ENCODE data around the gene ADAMTSL3. TPM values are rescaled to one million over a fixed set of nuclear protein-coding genes. Genes with fewer than 3 reads are reported as not detected.

The ADAMTSL3 gene
- total RNA-seq, 1 donor from 2014 or later = not detected

DNA sequence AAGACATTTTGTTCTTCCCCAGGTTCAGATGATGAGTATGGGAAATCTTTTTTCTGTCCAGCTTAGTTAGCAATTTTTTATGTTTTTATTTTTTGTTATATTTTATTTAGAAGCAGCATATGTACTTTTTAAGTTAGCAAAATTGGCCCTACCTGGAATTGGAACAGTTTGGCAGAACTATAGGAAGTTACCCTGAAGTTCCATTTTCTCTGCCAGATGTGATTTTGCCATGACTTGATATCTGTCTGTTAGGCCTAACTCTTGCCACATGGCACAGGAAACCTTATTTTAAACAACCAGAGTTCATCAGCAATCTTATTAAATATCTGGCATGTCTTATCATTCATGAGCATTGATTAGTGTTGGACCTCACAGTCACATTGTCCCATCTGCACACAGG, 67.1 kb downstream of the ADAMTSL3 start:
- Mint-ChIP-seq H3K9me3 (no peaks in the 10 kb centered on the region), H3K27me3 (ENCODE audit: insufficient read depth) (peaks cover 7% of the 10 kb centered on the region), H3K27ac (no peak overlapping the region), H3K4me1 (ENCODE audit: low read depth) (no peaks in the 10 kb centered on the region), H3K36me3 (ENCODE audit: low read depth) (no peaks in the 10 kb centered on the region), H3K4me3 (no peak overlapping the region)
- DNase-seq (ENCODE audit: low spot score) = no peak
- intact Hi-C loops (cut with micrococcal nuclease) = no loop called here

DNA sequence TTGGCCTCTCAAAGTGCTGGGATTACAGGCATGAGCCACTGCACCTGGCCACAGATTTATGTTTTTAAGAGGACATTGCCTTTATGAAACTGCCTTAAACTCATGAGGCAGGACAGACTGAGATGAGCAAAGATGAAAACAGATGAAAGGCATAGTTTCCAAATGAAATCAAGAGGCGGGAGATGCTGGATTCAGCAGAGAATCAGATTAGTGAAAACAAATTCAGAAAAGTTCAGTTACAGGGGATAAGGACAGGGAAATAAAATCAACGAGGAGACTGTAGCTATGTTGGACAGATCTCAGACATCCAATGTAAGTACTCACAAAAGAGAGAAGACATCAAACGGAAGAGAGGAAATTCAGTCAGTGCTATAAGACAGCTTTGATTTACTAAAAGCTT, 68.1 kb downstream of the ADAMTSL3 start:
- H3K27me3 Mint-ChIP-seq (ENCODE audit: insufficient read depth) = peaks cover 7% of the 10 kb centered on the region
- no peaks in the 10 kb centered on the region for H3K4me1 Mint-ChIP-seq (ENCODE audit: low read depth)
- no peak overlapping the region for H3K27ac Mint-ChIP-seq
- H3K4me3 Mint-ChIP-seq = no peak overlapping the region
- intact Hi-C loops (cut with micrococcal nuclease) = no loop called here
- H3K9me3 Mint-ChIP-seq = no peaks in the 10 kb centered on the region
- no peaks in the 10 kb centered on the region for H3K36me3 Mint-ChIP-seq (ENCODE audit: low read depth)
- DNase-seq (ENCODE audit: low spot score) = no peak

DNA sequence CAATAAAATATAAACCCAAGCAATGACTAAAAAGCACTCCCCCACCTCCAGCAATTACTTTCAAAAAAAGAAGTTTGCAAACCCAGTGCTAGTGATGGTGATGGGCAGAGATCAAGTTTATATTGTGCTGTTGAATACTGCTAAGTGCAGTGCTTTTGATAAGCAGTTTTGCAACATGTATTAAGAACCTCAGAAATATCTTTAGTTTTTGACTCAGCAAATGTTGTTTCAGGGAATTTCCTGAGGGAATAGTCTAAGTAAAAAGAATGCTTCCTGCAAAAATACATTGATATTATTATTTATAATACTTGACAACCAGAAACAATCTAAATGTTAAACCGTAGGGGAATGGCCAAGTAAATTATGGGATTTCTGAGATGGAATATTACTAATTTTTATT, 69.3 kb downstream of the ADAMTSL3 start:
- Mint-ChIP-seq H3K9me3 (no peaks in the 10 kb centered on the region), H3K27ac (no peak overlapping the region), H3K27me3 (ENCODE audit: insufficient read depth) (peaks cover 2% of the 10 kb centered on the region), H3K4me3 (no peak overlapping the region), H3K36me3 (ENCODE audit: low read depth) (no peaks in the 10 kb centered on the region), H3K4me1 (ENCODE audit: low read depth) (no peaks in the 10 kb centered on the region)
- DNase-seq (ENCODE audit: low spot score) = no peak
- intact Hi-C loops (cut with micrococcal nuclease) = no loop called here

DNA sequence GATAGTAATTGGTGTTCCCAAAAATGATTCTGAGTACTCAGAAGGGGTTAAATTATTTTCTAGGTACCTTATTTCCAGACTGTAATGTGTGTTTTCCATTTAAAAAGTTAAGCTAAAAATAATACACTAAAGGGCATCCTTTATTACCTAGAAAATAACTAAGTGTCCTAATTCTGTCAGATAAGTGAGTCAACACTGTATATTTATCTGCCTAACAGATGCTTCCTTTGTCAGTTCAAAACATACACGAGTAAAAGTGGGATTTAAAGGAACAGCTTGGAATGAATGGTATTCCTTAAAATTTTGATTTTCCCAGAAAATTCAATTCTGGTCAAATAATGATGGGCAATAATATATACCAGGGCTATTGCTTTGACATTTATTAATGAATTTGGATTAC, 78.3 kb downstream of the ADAMTSL3 start:
- Mint-ChIP-seq H3K27me3 (ENCODE audit: insufficient read depth) (peaks cover 10% of the 10 kb centered on the region), H3K36me3 (ENCODE audit: low read depth) (no peaks in the 10 kb centered on the region), H3K27ac (no peak overlapping the region), H3K9me3 (no peaks in the 10 kb centered on the region), H3K4me1 (ENCODE audit: low read depth) (no peaks in the 10 kb centered on the region), H3K4me3 (no peak overlapping the region)
- intact Hi-C loops (cut with micrococcal nuclease) = no loop called here
- no peak for DNase-seq (ENCODE audit: low spot score)

DNA sequence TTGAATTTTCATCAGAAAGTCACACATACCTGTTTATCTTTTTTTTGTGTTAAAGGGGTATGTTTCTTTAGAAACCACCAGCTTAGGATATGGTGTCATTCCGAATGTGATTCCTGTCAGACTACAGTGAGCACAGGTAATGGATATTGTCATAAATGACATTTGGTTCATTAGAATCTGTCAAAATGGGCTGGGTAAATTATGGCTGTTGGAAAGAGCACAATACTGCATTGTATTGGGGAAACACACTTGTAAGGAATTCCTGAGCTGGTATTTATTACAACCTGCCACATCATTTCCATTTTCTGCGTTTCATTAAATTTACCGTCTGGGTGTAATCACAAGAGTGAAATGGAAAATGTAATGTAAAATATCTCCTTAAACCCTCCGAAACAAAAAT, 78.8 kb downstream of the ADAMTSL3 start:
- Mint-ChIP-seq H3K4me1 (ENCODE audit: low read depth) (no peaks in the 10 kb centered on the region), H3K9me3 (no peaks in the 10 kb centered on the region), H3K27me3 (ENCODE audit: insufficient read depth) (peaks cover 10% of the 10 kb centered on the region), H3K27ac (no peak overlapping the region), H3K4me3 (no peak overlapping the region), H3K36me3 (ENCODE audit: low read depth) (no peaks in the 10 kb centered on the region)
- DNase-seq (ENCODE audit: low spot score) = no peak
- intact Hi-C loops (cut with micrococcal nuclease) = no loop called here

DNA sequence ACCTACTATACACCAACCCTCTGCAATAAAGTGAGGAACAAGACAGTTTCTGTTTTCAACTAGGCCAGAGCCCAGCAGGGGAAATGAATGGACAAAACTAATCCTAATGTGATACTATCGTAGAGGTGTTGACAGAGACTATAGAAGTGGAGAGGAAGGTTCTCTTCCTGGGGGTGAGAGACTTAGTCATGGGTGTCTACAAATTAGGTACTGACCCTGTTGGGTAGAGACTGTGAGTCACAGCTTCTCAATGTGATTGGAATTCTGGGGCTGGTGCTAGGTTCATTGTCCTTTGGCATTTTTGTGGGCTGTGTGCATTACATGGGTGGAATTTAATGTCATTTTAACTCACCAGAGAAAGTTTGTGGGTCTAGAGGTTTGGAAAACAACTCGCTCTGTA, 79.3 kb downstream of the ADAMTSL3 start:
- Mint-ChIP-seq H3K27me3 (ENCODE audit: insufficient read depth) (peaks cover 10% of the 10 kb centered on the region), H3K36me3 (ENCODE audit: low read depth) (no peaks in the 10 kb centered on the region), H3K4me1 (ENCODE audit: low read depth) (no peaks in the 10 kb centered on the region), H3K4me3 (no peak overlapping the region), H3K27ac (no peak overlapping the region), H3K9me3 (no peaks in the 10 kb centered on the region)
- intact Hi-C loops (cut with micrococcal nuclease) = no loop called here
- DNase-seq (ENCODE audit: low spot score) = no peak

DNA sequence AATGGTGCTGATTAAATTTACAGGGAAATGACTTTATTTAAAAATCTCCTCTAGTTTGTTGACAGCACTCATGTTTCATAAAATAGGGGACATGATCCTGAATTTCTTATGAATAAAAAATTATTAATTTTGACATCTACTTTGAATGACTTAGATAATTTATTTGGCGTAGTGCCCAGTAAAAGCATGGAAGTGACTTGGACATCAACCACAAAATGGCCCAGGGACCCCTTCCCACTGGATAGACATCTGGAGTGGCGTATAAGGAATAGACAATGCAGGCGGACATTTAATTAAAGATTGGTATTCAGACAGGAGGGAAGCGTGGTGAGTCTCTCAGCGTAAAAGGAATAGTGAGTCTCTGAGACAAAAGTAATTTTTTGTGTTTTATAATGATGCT, 79.8 kb downstream of the ADAMTSL3 start:
- H3K27me3 Mint-ChIP-seq (ENCODE audit: insufficient read depth) = peaks cover 10% of the 10 kb centered on the region
- no peak overlapping the region for H3K4me3 Mint-ChIP-seq
- intact Hi-C loops (cut with micrococcal nuclease) = no loop called here
- no peaks in the 10 kb centered on the region for H3K9me3 Mint-ChIP-seq
- H3K36me3 Mint-ChIP-seq (ENCODE audit: low read depth) = no peaks in the 10 kb centered on the region
- H3K27ac Mint-ChIP-seq = no peak overlapping the region
- no peaks in the 10 kb centered on the region for H3K4me1 Mint-ChIP-seq (ENCODE audit: low read depth)
- no peak for DNase-seq (ENCODE audit: low spot score)

DNA sequence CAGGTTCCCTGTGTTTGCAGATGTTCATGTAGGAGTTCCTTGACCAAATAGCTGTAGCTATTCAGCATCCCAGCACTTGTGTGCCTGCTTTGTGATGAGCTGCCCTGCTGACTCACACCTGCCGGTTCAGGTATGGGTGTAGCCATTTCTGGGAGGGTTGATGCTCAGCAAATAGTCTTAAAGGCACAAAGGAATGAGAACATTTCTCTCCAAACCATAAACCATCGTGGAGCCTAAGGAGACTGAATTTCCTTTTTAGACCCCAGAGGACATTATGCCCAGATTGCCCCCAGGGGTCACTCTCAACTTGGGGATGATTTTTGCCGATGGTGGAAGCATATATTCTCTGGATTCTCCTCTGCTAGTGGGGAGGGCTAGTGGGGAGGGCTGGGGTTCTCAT, 80.6 kb downstream of the ADAMTSL3 start:
- no peaks in the 10 kb centered on the region for H3K36me3 Mint-ChIP-seq (ENCODE audit: low read depth)

DNA sequence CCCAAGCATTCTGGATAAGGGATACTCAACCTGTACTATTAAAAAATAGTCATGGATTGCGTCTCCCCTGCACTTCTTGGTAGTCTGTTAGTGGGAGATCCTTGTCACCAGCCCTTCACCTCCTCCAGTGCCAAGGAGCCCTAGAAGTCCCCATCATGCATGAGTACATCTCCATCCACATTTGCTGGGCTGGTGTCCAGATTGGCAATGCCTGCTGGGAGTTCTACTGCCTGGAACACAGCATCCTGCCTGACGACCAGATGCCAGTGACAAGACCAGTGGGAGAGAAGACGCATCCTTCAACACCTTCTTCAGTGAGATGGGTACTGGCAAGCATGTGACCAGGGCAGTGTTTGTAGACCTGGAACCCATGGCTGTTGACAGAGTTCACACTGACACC, 85.7 kb downstream of the ADAMTSL3 start:
- Mint-ChIP-seq H3K4me1 (ENCODE audit: low read depth) (no peaks in the 10 kb centered on the region), H3K27me3 (ENCODE audit: insufficient read depth) (peaks cover 7% of the 10 kb centered on the region), H3K4me3 (no peak overlapping the region), H3K9me3 (no peaks in the 10 kb centered on the region), H3K36me3 (ENCODE audit: low read depth) (no peaks in the 10 kb centered on the region), H3K27ac (no peak overlapping the region)
- intact Hi-C loops (cut with micrococcal nuclease) = no loop called here
- DNase-seq (ENCODE audit: low spot score) = no peak

More for the DNA sequence above, 80.6 kb downstream of the ADAMTSL3 start:
- Mint-ChIP-seq H3K4me3 (no peak overlapping the region), H3K9me3 (no peaks in the 10 kb centered on the region), H3K27ac (no peak overlapping the region), H3K4me1 (ENCODE audit: low read depth) (no peaks in the 10 kb centered on the region), H3K27me3 (ENCODE audit: insufficient read depth) (peaks cover 7% of the 10 kb centered on the region)
- intact Hi-C loops (cut with micrococcal nuclease) = no loop called here
- no peak for DNase-seq (ENCODE audit: low spot score)

DNA sequence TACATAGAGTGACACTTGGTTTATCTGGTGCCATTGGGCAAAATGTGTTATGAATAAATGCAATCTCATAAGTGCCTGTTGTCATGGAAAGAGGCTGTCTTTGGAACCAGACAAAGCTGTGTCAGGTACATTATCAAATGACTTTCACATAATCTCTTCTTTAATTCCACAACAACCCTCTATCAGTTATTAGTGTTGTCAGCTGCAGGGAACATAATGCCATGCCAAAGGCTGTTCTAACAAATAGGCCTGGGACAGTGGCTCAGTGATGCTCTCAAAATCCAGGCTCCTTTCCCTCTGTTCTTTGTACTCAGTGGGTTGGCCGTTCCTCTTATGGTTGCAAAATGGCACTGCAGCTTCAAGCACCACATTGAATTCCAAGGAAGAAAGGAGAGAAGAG, 91.8 kb downstream of the ADAMTSL3 start:
- Mint-ChIP-seq H3K36me3 (ENCODE audit: low read depth) (no peaks in the 10 kb centered on the region), H3K27ac (no peak overlapping the region), H3K4me1 (ENCODE audit: low read depth) (peaks cover 6% of the 10 kb centered on the region), H3K27me3 (ENCODE audit: insufficient read depth) (peaks cover 3% of the 10 kb centered on the region), H3K9me3 (no peaks in the 10 kb centered on the region), H3K4me3 (no peak overlapping the region)
- no peak for DNase-seq (ENCODE audit: low spot score)
- intact Hi-C loops (cut with micrococcal nuclease) = no loop called here

DNA sequence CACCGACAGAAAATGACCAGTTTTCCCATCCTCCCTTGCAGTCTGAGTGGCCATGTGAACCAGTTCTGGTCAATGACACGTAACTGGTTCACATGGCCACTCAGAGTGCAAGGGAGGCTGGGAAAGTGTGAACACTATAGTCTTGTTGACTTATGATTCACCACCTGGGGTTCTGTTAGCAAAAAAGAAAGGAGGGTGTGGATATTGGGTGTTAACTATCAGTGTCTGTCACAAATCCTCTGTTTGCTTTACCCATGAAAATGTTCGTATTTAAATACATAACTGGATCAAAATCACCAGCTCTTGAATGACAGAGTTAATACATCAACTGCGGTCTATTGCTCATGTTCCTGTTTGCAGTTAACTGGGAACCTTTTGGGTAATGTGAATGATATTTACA, 92.3 kb downstream of the ADAMTSL3 start:
- intact Hi-C loops (cut with micrococcal nuclease) = no loop called here
- no peaks in the 10 kb centered on the region for H3K9me3 Mint-ChIP-seq
- no peak overlapping the region for H3K4me3 Mint-ChIP-seq
- no peaks in the 10 kb centered on the region for H3K36me3 Mint-ChIP-seq (ENCODE audit: low read depth)
- peaks cover 6% of the 10 kb centered on the region for H3K4me1 Mint-ChIP-seq (ENCODE audit: low read depth)
- H3K27ac Mint-ChIP-seq = no peak overlapping the region
- no peak for DNase-seq (ENCODE audit: low spot score)
- peaks cover 3% of the 10 kb centered on the region for H3K27me3 Mint-ChIP-seq (ENCODE audit: insufficient read depth)

DNA sequence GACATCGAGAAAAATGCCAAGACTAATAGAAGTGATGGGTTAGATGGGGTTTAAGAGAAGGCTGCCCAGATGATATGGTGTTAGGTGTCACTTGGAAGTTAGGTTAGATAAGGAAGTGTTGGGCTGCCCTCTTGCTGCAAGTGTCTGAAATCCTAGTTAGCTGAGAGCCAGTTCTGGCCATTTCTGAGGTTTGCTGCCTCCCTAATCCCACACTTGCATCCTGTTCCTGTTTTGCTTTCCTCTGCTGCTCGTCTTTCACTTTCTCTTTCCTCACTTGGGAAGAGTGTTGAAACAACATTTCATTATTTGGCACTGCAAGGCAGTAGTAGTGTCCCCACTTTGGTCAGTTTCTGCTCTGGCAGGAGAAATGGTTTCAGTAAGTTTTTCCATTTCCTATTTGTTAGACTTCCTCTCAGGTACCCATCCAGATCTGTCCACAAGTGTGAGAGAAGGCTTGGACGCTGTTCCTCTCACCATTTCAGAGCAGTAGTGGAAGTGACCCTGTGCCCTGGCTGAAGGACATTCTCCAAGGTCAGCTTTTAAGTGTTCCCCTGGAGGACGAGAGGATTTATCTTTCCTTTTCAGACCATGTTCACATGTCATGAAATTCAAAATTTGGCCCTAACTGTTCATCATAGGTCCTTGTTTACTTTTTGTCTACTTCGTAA, 93.3 kb downstream of the ADAMTSL3 start:
- Mint-ChIP-seq H3K9me3 (no peaks in the 10 kb centered on the region), H3K36me3 (ENCODE audit: low read depth) (no peaks in the 10 kb centered on the region), H3K4me3 (no peak overlapping the region), H3K27ac (no peak overlapping the region), H3K4me1 (ENCODE audit: low read depth) (peaks cover 6% of the 10 kb centered on the region), H3K27me3 (ENCODE audit: insufficient read depth) (peaks cover 6% of the 10 kb centered on the region)
- intact Hi-C loops (cut with micrococcal nuclease) = no loop called here
- no peak for DNase-seq (ENCODE audit: low spot score)

DNA sequence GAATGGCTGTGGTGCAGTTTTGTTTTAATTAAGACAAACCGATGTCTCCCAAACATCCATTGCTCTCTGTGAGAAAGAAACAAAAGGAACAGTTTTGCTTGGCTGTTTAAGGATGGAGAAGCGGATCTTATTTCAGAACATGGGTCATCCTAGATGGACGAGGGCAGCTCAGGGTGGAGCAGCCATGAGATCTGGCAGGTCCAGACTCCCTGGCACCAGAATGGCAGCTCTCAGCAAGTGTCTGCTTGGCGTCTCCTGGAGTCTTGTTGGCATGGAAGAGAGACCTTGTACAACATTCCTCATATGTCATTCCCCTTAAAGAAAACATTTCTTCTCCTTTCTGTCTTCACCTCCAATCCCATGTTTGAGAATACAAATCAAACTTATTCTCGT, 93.8 kb downstream of the ADAMTSL3 start:
- no peak overlapping the region for H3K4me3 Mint-ChIP-seq
- no peak for DNase-seq (ENCODE audit: low spot score)
- no peaks in the 10 kb centered on the region for H3K9me3 Mint-ChIP-seq
- H3K27ac Mint-ChIP-seq = no peak overlapping the region
- intact Hi-C loops (cut with micrococcal nuclease) = no loop called here
- peaks cover 6% of the 10 kb centered on the region for H3K4me1 Mint-ChIP-seq (ENCODE audit: low read depth)
- H3K27me3 Mint-ChIP-seq (ENCODE audit: insufficient read depth) = peaks cover 6% of the 10 kb centered on the region
- H3K36me3 Mint-ChIP-seq (ENCODE audit: low read depth) = no peaks in the 10 kb centered on the region

DNA sequence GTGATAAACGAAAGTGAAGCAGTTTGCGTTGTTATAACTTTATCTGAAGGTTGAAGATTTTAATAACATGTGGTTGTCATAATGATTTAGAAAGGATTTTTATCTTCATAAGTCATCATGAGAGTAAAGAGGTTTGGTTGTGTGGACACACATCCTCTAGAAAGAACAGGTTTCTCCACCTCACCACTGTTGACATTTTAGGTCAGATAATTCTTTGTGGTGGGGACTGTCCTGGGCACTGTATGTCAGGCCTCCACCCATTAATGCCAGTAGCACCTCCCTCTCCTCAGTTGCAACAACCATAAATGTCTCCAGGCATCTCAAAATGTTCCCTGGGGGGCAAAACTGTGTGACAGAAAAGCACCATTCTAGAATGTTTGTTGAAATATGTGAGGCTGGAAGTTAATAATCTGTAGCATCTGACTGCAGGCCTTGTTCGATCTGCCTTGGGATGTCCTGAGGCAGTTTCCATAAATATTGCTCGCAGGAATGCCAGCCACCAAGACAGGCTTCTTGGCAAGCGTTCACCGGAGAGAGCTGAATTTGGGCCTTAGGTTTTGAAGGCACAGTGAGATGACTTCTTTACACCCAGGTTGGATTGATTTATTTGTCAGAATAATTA, 100.1 kb downstream of the ADAMTSL3 start:
- Mint-ChIP-seq H3K9me3 (peaks cover 7% of the 10 kb centered on the region), H3K4me1 (ENCODE audit: low read depth) (no peaks in the 10 kb centered on the region), H3K36me3 (ENCODE audit: low read depth) (no peaks in the 10 kb centered on the region), H3K27ac (no peak overlapping the region), H3K27me3 (ENCODE audit: insufficient read depth) (peaks cover 4% of the 10 kb centered on the region), H3K4me3 (no peak overlapping the region)
- DNase-seq (ENCODE audit: low spot score) = no peak
- intact Hi-C loops (cut with micrococcal nuclease) = no loop called here

Data from activated T-helper 1 cell treated with anti-CD3 and anti-CD28 coated beads, Interleukin-12 subunit alpha, Interleukin-12 subunit beta, Interleukin-2, Interleukin-4 antibody, amounts not matched to agents 30 ng/mL and 10 ng/mL and 1 ng/mL, durations not matched to agents 14 hours and 24 hours and 36 hours (primary cell).